A549 treated with AZD9567 at 1 μM for 4 hours (cell line): Measurements from ENCODE around the gene TBC1D9. TPM values are rescaled to one million over a fixed set of nuclear protein-coding genes. Genes with fewer than 3 reads are reported as not detected.

ENCODE experiments used
- total RNA-seq: library from RNA; stranded (reverse); fragments of 200-300 nt; extraction: Qiagen RNA extraction; gene quantifications from 5 replicates; pipeline ENCODE4 v1.2.3, GENCODE V29; 2022; ENCODE audit not compliant: insufficient read depth

The TBC1D9 gene
- 5.8 to 8.3 TPM (median 7.0 TPM) in 5 replicates for total RNA-seq

DNA sequence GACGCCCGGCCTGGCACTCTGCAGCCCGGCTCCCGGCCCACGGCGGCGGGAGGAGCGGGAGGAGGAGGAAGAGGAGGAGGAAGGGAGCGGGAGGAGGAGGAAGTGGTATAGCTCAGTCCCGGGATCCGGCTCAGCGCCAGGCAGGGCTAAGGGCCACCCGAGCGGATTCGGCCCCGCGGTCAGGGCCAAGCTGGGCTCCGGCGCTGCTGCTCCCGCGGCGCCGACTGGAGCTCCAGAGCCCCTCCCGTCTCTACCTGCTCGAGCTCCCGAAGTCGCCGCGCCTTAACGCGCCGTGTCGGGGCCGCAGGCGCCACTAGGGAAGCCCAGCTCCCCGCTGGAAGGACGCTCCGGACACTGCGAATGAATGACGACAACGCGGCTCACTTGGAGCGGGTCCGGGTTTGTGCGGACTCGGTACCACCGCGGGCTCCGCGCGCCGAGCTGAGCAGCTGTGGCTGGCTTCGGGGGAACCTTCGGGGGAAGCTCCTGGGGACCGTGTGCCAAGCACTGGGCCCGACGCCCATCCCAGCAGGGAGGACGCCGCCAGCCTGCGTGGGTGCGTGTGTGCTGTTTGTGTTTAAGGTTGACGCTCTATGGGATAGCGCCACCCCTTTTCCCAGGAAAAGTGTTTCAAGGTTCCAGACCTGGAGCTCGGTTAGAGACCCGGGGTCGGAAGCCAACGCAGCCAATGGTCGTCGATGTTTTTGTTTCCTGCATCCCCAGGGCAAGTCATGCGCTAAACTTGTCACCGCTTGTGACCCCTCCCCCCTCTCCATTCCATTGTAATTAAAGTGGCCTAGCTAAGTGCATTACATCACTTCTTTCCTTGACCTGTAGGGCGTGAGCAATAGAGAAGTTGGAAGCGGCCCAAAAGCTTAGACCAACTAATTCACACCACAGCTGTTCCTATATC, at the start of gene TBC1D9:
TBC1D9 (minus strand) TSS at position 67 of the 913 bp plus-strand sequence. CDS start 340 bp downstream, outside the sequence.

Other genes starting within 250 kb of the TBC1D9 start
- gene ELMOD2, start 232.2 kb downstream of the TBC1D9 start, total RNA-seq = 8.7 to 13.6 TPM (median 11.7 TPM) in 5 replicates
- gene UCP1, start 187.4 kb downstream of the TBC1D9 start, total RNA-seq = 0.07 to 0.11 TPM (median 0.08 TPM) in 4 of 5 replicates, not detected in the other